Lower lobe of right lung (tissue), 2 donors: Measurements from ENCODE around the gene ZNF12. TPM values are rescaled to one million over a fixed set of nuclear protein-coding genes. Genes with fewer than 3 reads are reported as not detected.
A peak's percentile ranks its signal among the peaks of the same experiment; 100 is the strongest.

Source experiments
- ATAC-seq, 2 donors: fragments of 200-7000 bp; cut with Tn5 transposase; one replicate each; pipeline ENCODE4 v1.9.1; 2020 to 2022; ENCODE audit warnings: mild to moderate bottlenecking in 2 of 2, moderate library complexity in 2 of 2
- DNase-seq: peaks from one replicate; pipeline ENCODE4 v3.0.0-alpha.2; 2020
- H3K27ac ChIP-seq: fragments of 200-600 bp; one replicate; pipeline ENCODE4 v1.8.0; 2022
- H3K27me3 ChIP-seq: fragments of 200-600 bp; one replicate; pipeline ENCODE4 v1.8.0; 2022; ENCODE audit warnings: low read depth
- H3K36me3 ChIP-seq: fragments of 200-600 bp; one replicate; pipeline ENCODE4 v1.8.0; 2022; ENCODE audit warnings: mild to moderate bottlenecking
- H3K4me1 ChIP-seq: fragments of 200-600 bp; one replicate; pipeline ENCODE4 v1.8.0; 2022
- H3K4me3 ChIP-seq: fragments of 200-600 bp; one replicate; pipeline ENCODE4 v1.8.0; 2022; ENCODE audit warnings: mild to moderate bottlenecking
- H3K9me3 ChIP-seq: fragments of 200-600 bp; one replicate; pipeline ENCODE4 v1.8.0; 2022
- CTCF ChIP-seq: fragments of 200-600 bp; IDR thresholded peaks from one replicate; pipeline ENCODE4 v1.8.0; 2022; ENCODE audit warnings: antibody characterized with exemption, mild to moderate bottlenecking
- intact Hi-C: fragments of 100-400 bp; cut with DNase I; formaldehyde crosslinking; loops from one replicate; pipeline ENCODE4 v1.11.0; 2022
- total RNA-seq: library from RNA; stranded (reverse); fragmentation: NEBNext Ultra II Directional; extraction: Animal tissue kit (Norgen Biotek cat#: 25700); gene quantifications from one replicate; pipeline ENCODE4 v1.2.1, GENCODE V29; 2021
- donor health status: DM: no; HTN: yes; CAD: no; lungs with severe emphysema.

Gene ZNF12
- total RNA-seq, 1 donor from 2014 or later, result 23.4 TPM

GRCh38 chr7:6641305-6642035, 65.3 kb downstream of the ZNF12 start:
- Histone ChIP-seq H3K27me3 (no peaks in the 10 kb centered on the region), H3K9me3 (no peaks in the 10 kb centered on the region), H3K27ac (no peak overlapping the region), H3K4me3 (no peak overlapping the region), H3K36me3 (peaks cover 59% of the 10 kb centered on the region), H3K4me1 (peaks cover 18% of the 10 kb centered on the region)
- ATAC-seq (no peak), DNase-seq (no peak)
- intact Hi-C loops, result no loop called here
- TF ChIP-seq CTCF, result no peak

- peaks cover 24% of the 10 kb centered on the region for H3K4me1 ChIP-seq
- DNase-seq (no peak), ATAC-seq (no peak)
- H3K27me3 ChIP-seq, result no peaks in the 10 kb centered on the region
- no peak overlapping the region for H3K27ac ChIP-seq
- intact Hi-C loops, result no loop called here
- TF ChIP-seq CTCF, result no peak
- peaks cover 47% of the 10 kb centered on the region for H3K36me3 ChIP-seq
- H3K9me3 ChIP-seq, result no peaks in the 10 kb centered on the region
- H3K4me3 ChIP-seq, result no peak overlapping the region
Measured at GRCh38 chr7:6640246-6640721, 66.5 kb downstream of the ZNF12 start.

GRCh38 chr7:6639627-6640026, 67.1 kb downstream of the ZNF12 start:
- Histone ChIP-seq H3K9me3 (no peaks in the 10 kb centered on the region), H3K4me3 (no peak overlapping the region), H3K4me1 (peaks cover 24% of the 10 kb centered on the region), H3K27ac (no peak overlapping the region), H3K27me3 (no peaks in the 10 kb centered on the region), H3K36me3 (peaks cover 40% of the 10 kb centered on the region)
- no peak for TF ChIP-seq CTCF
- DNase-seq (peak; percentile 70), ATAC-seq (peak in 1 of 2 donors; percentile 13)
- intact Hi-C loops, result no loop called here

GRCh38 chr7:6639032-6639431, 67.7 kb downstream of the ZNF12 start:
- H3K4me3 ChIP-seq, result no peak overlapping the region
- peaks cover 34% of the 10 kb centered on the region for H3K36me3 ChIP-seq
- peaks cover 24% of the 10 kb centered on the region for H3K4me1 ChIP-seq
- no peaks in the 10 kb centered on the region for H3K9me3 ChIP-seq
- H3K27me3 ChIP-seq, result no peaks in the 10 kb centered on the region
- DNase-seq, result no peak
- intact Hi-C loops, result no loop called here
- no peak overlapping the region for H3K27ac ChIP-seq
- no peak for ATAC-seq
- TF ChIP-seq CTCF, result no peak

Other genes starting within 250 kb of the ZNF12 start
- gene KDELR2, start 222.8 kb downstream of the ZNF12 start, total RNA-seq, result 105 TPM
- gene GRID2IP, start 155.5 kb downstream of the ZNF12 start, total RNA-seq, result 0.41 TPM
- 41.8 TPM for gene ZDHHC4, start 129.5 kb downstream of the ZNF12 start, total RNA-seq
- 33.2 TPM for gene INTS15, start 116.9 kb downstream of the ZNF12 start, total RNA-seq
- 4.4 TPM for gene ZNF853, start 91.3 kb downstream of the ZNF12 start, total RNA-seq
- 43.2 TPM for gene ZNF316, start 69.6 kb downstream of the ZNF12 start, total RNA-seq
- 4.8 TPM for gene RSPH10B2, start 47.2 kb upstream of the ZNF12 start, total RNA-seq
- gene CCZ1B, start 119.3 kb upstream of the ZNF12 start, total RNA-seq, result 62.7 TPM